Endodermal cell (in vitro differentiated cells): ENCODE results near the gene RNF150. TPM values are rescaled to one million over a fixed set of nuclear protein-coding genes. Genes with fewer than 3 reads are reported as not detected.

Experiments
- DNase-seq: peaks from one replicate; pipeline ENCODE4 v3.0.0-alpha.2; 2017
- H3K27ac ChIP-seq: 2 replicates; pipeline ENCODE4 v1.5.1; 2013; ENCODE audit warnings: mild to moderate bottlenecking, low read depth, low read length, moderate library complexity
- H3K27me3 ChIP-seq: 2 replicates; pipeline ENCODE4 v1.6.1; 2013; ENCODE audit warnings: mild to moderate bottlenecking, low read length, moderate library complexity; ENCODE audit not compliant: insufficient read depth, control insufficient read depth, poor library complexity, severe bottlenecking
- H3K36me3 ChIP-seq: 2 replicates; pipeline ENCODE4 v1.7.0; 2013; ENCODE audit warnings: mild to moderate bottlenecking, low read length, moderate library complexity; ENCODE audit not compliant: control insufficient read depth, insufficient read depth
- H3K4me1 ChIP-seq: one replicate; pipeline ENCODE4 v1.7.0; 2013; ENCODE audit warnings: low read length; ENCODE audit not compliant: control insufficient read depth, insufficient read depth
- H3K4me3 ChIP-seq: 2 replicates; pipeline ENCODE4 v1.5.1; 2013; ENCODE audit warnings: mild to moderate bottlenecking, low read length, moderate library complexity
- H3K9ac ChIP-seq: 2 replicates; pipeline ENCODE4 v1.6.1; 2013; ENCODE audit warnings: mild to moderate bottlenecking, low read length, moderate library complexity; ENCODE audit not compliant: poor library complexity, severe bottlenecking; ENCODE audit errors: extremely low read depth
- H3K9me3 ChIP-seq: 2 replicates; pipeline ENCODE4 v1.6.1; 2013; ENCODE audit warnings: mild to moderate bottlenecking, low read length, moderate library complexity; ENCODE audit not compliant: control insufficient read depth
- H3K27ac Mint-ChIP-seq: 2 replicates; pipeline ENCODE4 v1.8.0; 2020; ENCODE audit warnings: mixed read lengths
- H3K27me3 Mint-ChIP-seq: 2 replicates; pipeline ENCODE4 v1.8.0; 2021; ENCODE audit warnings: mild to moderate bottlenecking, mixed read lengths; ENCODE audit not compliant: insufficient read depth
- H3K36me3 Mint-ChIP-seq: 2 replicates; pipeline ENCODE4 v1.8.0; 2020; ENCODE audit warnings: low read depth, mixed read lengths
- H3K4me1 Mint-ChIP-seq: 2 replicates; pipeline ENCODE4 v1.8.0; 2020; ENCODE audit warnings: mixed read lengths
- H3K4me3 Mint-ChIP-seq: 2 replicates; pipeline ENCODE4 v1.8.0; 2020; ENCODE audit warnings: mild to moderate bottlenecking, moderate library complexity, mixed read lengths
- H3K9me3 Mint-ChIP-seq: 2 replicates; pipeline ENCODE4 v1.8.0; 2020; ENCODE audit warnings: mild to moderate bottlenecking, mixed read lengths
- WGBS, 2 experiments: methylation state at CpG; one replicate each; pipeline versions ENCODE4 v1.1.5 to v1.1.7; 2013; ENCODE audit warnings: missing lambda C conversion rate in 2 of 2, mixed read lengths in 1 of 2; ENCODE audit not compliant: insufficient coverage in 1 of 2, insufficient read length in 1 of 2; 5-methylcytosine and 5-hydroxymethylcytosine counted together
- total RNA-seq, 2 donors: library from RNA; stranded (reverse); fragmentation: NEBNext Ultra II Directional in 1 of 2; extraction: Animal tissue kit (Norgen Biotek cat#: 25700) in 1 of 2; gene quantifications; 2 replicates in 1 of 2; 3 replicates in 1 of 2; pipeline ENCODE4 v1.2.1, GENCODE V29; 2021
- TF ChIP-seq, protein P1 (sequence below): fragments of 200-600 bp; sonication (generic); conservative IDR thresholded peaks from 2 replicates; pipeline ENCODE4 v1.5.0; 2021; ENCODE audit warnings: antibody characterized with exemption, mild to moderate bottlenecking

Gene RNF150
- total RNA-seq, 2 donors from 2014 or later = 8.2 to 10.4 TPM

DNA sequence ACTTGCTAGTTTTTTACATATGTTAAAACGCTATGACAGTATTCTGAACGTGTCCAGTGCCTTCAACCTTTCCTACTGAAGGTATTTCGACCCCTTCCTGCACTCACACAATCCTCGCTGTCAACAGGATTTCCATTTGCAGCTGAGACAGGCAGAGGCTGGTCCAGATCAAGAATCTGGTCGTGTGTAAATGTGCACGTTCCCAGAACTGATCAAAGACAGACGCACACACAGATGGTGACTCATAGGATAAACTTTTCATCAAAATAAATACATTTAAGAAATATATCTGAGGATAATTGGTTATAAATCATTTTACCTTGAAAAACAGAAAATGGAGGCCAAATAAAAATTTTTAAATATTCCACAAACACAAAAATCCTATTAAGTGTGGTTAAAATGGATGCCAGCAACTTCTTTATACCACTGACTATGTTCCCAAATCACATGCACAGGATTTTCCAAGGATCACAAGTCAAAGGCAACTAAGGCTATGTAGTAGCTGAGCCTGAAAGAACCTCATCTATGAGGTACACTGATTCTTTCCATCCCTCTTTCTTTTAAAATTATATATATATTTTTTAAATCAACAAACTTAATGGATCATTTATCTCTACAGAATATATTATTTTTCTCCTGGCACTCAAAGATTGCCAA lies 85.9 kb downstream of the RNF150 start:
- Histone ChIP-seq H3K4me3 (no peak overlapping the region), H3K9me3 (peaks cover 20% of the 10 kb centered on the region), H3K4me1 (no peaks in the 10 kb centered on the region), H3K27me3 (no peaks in the 10 kb centered on the region), H3K36me3 (no peaks in the 10 kb centered on the region), H3K27ac (no peak overlapping the region), H3K9ac (no peak overlapping the region)
- 93% methylated on average over 4 to 6 of the region's 7 CpGs for WGBS, 2 experiments
- H3K36me3 Mint-ChIP-seq = peaks cover 21% of the 10 kb centered on the region
- H3K27ac Mint-ChIP-seq = no peak overlapping the region
- TF ChIP-seq, protein P1, sequence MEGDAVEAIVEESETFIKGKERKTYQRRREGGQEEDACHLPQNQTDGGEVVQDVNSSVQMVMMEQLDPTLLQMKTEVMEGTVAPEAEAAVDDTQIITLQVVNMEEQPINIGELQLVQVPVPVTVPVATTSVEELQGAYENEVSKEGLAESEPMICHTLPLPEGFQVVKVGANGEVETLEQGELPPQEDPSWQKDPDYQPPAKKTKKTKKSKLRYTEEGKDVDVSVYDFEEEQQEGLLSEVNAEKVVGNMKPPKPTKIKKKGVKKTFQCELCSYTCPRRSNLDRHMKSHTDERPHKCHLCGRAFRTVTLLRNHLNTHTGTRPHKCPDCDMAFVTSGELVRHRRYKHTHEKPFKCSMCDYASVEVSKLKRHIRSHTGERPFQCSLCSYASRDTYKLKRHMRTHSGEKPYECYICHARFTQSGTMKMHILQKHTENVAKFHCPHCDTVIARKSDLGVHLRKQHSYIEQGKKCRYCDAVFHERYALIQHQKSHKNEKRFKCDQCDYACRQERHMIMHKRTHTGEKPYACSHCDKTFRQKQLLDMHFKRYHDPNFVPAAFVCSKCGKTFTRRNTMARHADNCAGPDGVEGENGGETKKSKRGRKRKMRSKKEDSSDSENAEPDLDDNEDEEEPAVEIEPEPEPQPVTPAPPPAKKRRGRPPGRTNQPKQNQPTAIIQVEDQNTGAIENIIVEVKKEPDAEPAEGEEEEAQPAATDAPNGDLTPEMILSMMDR = no peak
- H3K4me3 Mint-ChIP-seq = no peak overlapping the region
- no peak for DNase-seq
- H3K27me3 Mint-ChIP-seq = no peaks in the 10 kb centered on the region
- peaks cover 1% of the 10 kb centered on the region for H3K4me1 Mint-ChIP-seq
- peaks cover 29% of the 10 kb centered on the region for H3K9me3 Mint-ChIP-seq

DNA sequence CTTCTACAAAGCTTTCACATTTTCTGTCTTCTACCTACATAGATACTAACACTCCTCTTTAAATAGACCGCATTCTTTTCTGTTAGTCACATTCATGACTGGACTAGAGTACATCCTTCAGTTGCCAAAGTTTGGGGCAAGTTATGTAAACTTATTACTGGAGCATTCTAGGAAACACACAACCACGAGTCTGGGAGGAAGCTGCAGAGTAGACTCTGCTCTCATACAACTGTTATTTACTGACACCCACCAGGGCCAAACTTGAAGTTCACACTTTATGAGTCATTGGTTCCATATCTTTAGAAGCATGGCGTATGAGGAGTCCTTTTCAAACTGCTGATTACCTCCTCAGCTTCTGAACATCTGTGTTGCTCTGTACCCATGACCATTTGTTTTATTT lies 87.0 kb downstream of the RNF150 start:
- H3K4me1 Mint-ChIP-seq = peaks cover 4% of the 10 kb centered on the region
- no peak overlapping the region for H3K4me3 Mint-ChIP-seq
- TF ChIP-seq, protein P1 = no peak
- H3K36me3 Mint-ChIP-seq = peaks cover 13% of the 10 kb centered on the region
- H3K4me1 ChIP-seq = peaks cover 4% of the 10 kb centered on the region
- no peaks in the 10 kb centered on the region for H3K27me3 Mint-ChIP-seq
- no peak overlapping the region for H3K4me3 ChIP-seq
- H3K36me3 ChIP-seq = no peaks in the 10 kb centered on the region
- H3K27me3 ChIP-seq = no peaks in the 10 kb centered on the region
- peaks cover 12% of the 10 kb centered on the region for H3K9me3 ChIP-seq
- DNase-seq = no peak
- peaks cover 20% of the 10 kb centered on the region for H3K9me3 Mint-ChIP-seq
- H3K27ac Mint-ChIP-seq = no peak overlapping the region
- H3K27ac ChIP-seq = no peak overlapping the region
- 83 to 94% methylated on average over 3 of the region's 3 CpGs for WGBS, 2 experiments
- H3K9ac ChIP-seq = no peak overlapping the region

DNA sequence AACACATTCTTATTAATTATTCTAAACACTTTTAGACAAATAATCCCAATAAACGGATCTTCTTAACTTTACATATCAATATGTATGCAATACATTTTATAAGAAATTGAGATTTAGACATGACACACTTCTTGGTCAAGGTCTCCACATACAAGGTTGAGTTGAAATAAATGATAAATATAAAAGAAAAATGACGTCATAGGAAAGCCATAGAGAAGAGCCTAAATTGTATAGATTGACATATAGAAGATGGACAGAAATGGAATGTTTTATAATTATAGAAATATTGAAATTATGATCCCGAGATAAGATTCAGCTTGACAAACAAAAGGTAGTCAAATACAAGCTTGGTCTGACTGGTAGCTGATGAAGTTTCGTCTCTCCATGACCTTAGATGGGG lies 87.4 kb downstream of the RNF150 start:
- Histone ChIP-seq H3K27ac (no peak overlapping the region), H3K4me3 (no peak overlapping the region), H3K9ac (no peak overlapping the region), H3K4me1 (peaks cover 4% of the 10 kb centered on the region), H3K27me3 (no peaks in the 10 kb centered on the region), H3K9me3 (peaks cover 8% of the 10 kb centered on the region), H3K36me3 (no peaks in the 10 kb centered on the region)
- no peak overlapping the region for H3K4me3 Mint-ChIP-seq
- DNase-seq = no peak
- no peaks in the 10 kb centered on the region for H3K27me3 Mint-ChIP-seq
- H3K4me1 Mint-ChIP-seq = peaks cover 7% of the 10 kb centered on the region
- H3K9me3 Mint-ChIP-seq = peaks cover 15% of the 10 kb centered on the region
- TF ChIP-seq, protein P1 = no peak
- peaks cover 9% of the 10 kb centered on the region for H3K36me3 Mint-ChIP-seq
- WGBS, 2 experiments = 93 to 100% methylated on average over 2 to 4 of the region's 4 CpGs
- no peak overlapping the region for H3K27ac Mint-ChIP-seq
